Testis (tissue), 3 donors: ENCODE measurements around the gene RHOT1. TPM values are rescaled to one million over a fixed set of nuclear protein-coding genes. Genes with fewer than 3 reads are reported as not detected.

Source experiments
- DNase-seq: peaks from one replicate; pipeline ENCODE4 v3.0.0-alpha.2; 2019
- H3K27ac ChIP-seq, 2 donors: fragments of 200-600 bp; sonication (generic); one replicate each; pipeline ENCODE4 v1.5.1; 2019
- H3K27me3 ChIP-seq: fragments of 200-600 bp; sonication (generic); one replicate; pipeline ENCODE4 v1.5.1; 2019
- H3K36me3 ChIP-seq: fragments of 200-600 bp; sonication (generic); one replicate; pipeline ENCODE4 v1.5.1; 2017; ENCODE audit warnings: low read depth; ENCODE audit errors: missing control alignments
- H3K4me1 ChIP-seq: fragments of 200-600 bp; sonication (generic); one replicate; pipeline ENCODE4 v1.5.1; 2019
- H3K4me3 ChIP-seq, 2 donors: fragments of 200-600 bp; sonication (generic); one replicate each; pipeline ENCODE4 v1.5.1; 2017 to 2019
- H3K9me3 ChIP-seq: fragments of 200-600 bp; sonication (generic); one replicate; pipeline ENCODE4 v1.5.1; 2017
- POLR2A ChIP-seq: fragments of 450-650 bp; IDR thresholded peaks from one replicate; pipeline ENCODE4 v1.6.1; 2017; ENCODE audit warnings: antibody characterized with exemption, mild to moderate bottlenecking, moderate library complexity
- WGBS, 2 donors: methylation state at CpG; one replicate each; pipeline ENCODE4 v1.1.5; 2018; 5-methylcytosine and 5-hydroxymethylcytosine counted together
- intact Hi-C: fragments of 100-400 bp; cut with DNase I; formaldehyde crosslinking; loops from one replicate; pipeline ENCODE4 v1.15.1; 2023; ENCODE audit warnings: low total_unique reads
- polyA plus RNA-seq: library from polyadenylated mRNA; stranded (reverse); fragments of 350-450 nt; fragmentation: Illumina TruSeq; extraction: RNeasy Lipid Tissue Mini Kit (QIAGEN cat#74804); gene quantifications from one replicate; pipeline ENCODE4 v1.2.3, GENCODE V29; 2014; ENCODE audit warnings: low read depth, low replicate concordance; ENCODE audit not compliant: insufficient read depth
- total RNA-seq, 2 donors: library from RNA; depleted of rRNA; stranded (reverse); fragments of >200 nt; gene quantifications; one replicate each; pipeline ENCODE4 v1.2.3, GENCODE V29; 2016
- TF ChIP-seq, protein P1 (sequence below), 3 experiments: fragments of 450-650 bp in 2 of 3; fragments of 200-600 bp in 1 of 3; sonication (generic) in 1 of 3; IDR thresholded peaks; one replicate each; pipeline ENCODE4 v1.5.1; 2016 to 2019; ENCODE audit warnings: antibody characterized with exemption in 3 of 3, mild to moderate bottlenecking in 2 of 3, moderate library complexity in 1 of 3

RHOT1 gene
- total and polyA plus RNA-seq, 3 donors from 2014 or later, result 42.6 to 60.6 (median 51.3) TPM

- Histone ChIP-seq H3K27ac (no peak overlapping the region), H3K4me3 (no peak overlapping the region), H3K36me3 (no peaks in the 10 kb centered on the region), H3K9me3 (no peaks in the 10 kb centered on the region), H3K27me3 (no peaks in the 10 kb centered on the region), H3K4me1 (peaks cover 8% of the 10 kb centered on the region)
- intact Hi-C loops, result loop anchor here (10.0 kb wide), 1 partner anchor 59 kb away; no protein-coding TSS in a partner anchor
- peak; percentile 37 for DNase-seq
- WGBS, 2 donors, result 45 to 46% methylated on average over 9 of the region's 9 CpGs
- no peak for TF ChIP-seq POLR2A
- TF ChIP-seq, protein P1, sequence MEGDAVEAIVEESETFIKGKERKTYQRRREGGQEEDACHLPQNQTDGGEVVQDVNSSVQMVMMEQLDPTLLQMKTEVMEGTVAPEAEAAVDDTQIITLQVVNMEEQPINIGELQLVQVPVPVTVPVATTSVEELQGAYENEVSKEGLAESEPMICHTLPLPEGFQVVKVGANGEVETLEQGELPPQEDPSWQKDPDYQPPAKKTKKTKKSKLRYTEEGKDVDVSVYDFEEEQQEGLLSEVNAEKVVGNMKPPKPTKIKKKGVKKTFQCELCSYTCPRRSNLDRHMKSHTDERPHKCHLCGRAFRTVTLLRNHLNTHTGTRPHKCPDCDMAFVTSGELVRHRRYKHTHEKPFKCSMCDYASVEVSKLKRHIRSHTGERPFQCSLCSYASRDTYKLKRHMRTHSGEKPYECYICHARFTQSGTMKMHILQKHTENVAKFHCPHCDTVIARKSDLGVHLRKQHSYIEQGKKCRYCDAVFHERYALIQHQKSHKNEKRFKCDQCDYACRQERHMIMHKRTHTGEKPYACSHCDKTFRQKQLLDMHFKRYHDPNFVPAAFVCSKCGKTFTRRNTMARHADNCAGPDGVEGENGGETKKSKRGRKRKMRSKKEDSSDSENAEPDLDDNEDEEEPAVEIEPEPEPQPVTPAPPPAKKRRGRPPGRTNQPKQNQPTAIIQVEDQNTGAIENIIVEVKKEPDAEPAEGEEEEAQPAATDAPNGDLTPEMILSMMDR (IDR thresholded peaks at IDR 0.05), result no peak
Measured at GRCh38 chr17:32256012-32256700, 113.9 kb downstream of the RHOT1 start.

GRCh38 chr17:32256701-32257019 lies 114.4 kb downstream of the RHOT1 start:
- no peaks in the 10 kb centered on the region for H3K27me3 ChIP-seq
- peaks cover 12% of the 10 kb centered on the region for H3K4me1 ChIP-seq
- no peaks in the 10 kb centered on the region for H3K9me3 ChIP-seq
- DNase-seq, result no peak
- intact Hi-C loops, result loop anchor here (10.0 kb wide), 1 partner anchor 58 kb away; no protein-coding TSS in a partner anchor
- H3K36me3 ChIP-seq, result no peaks in the 10 kb centered on the region
- H3K27ac ChIP-seq, result no peak overlapping the region
- WGBS, 2 donors, result 64 to 74% methylated on average over 9 of the region's 9 CpGs
- TF ChIP-seq, protein P1 (IDR thresholded peaks at IDR 0.05), result no peak
- TF ChIP-seq POLR2A, result no peak
- no peak overlapping the region for H3K4me3 ChIP-seq

DNA sequence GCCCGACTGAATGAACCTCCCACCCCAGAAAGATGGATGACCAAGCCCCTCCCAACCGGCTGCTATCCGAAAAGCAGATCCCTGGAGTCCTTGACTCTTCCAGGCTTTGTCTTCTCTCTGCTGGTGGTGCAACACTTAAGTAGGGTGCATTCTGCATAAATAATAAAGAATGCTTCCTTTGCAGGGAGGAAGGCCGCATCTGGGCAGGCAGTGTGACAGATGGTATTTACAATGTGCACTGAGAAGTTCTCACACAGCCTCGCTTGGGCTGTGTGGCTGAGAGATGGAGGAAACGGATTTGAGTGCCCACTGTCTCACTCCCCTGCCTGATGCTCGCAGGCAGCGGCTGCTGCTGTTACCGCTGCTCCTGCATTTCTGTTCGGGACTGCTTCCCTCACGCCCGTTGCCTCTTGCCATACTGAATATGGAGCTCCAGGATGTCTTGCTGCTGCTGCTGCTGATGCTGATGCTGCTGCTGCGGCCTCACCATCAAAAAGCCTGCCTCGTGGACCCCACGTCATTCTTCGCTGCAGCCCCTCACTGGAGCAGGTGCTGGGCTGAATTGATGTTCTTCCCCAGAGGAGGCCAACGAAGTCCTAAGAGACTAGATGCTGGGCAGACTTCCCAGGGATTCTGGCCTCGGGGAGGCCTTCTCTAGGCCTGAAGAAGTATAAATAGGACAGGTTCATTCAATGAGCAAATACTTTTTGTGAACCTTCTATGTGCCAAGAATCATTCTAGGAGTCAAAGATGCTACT lies 116.3 kb downstream of the RHOT1 start:
- H3K9me3 ChIP-seq, result no peaks in the 10 kb centered on the region
- no peak overlapping the region for H3K4me3 ChIP-seq
- intact Hi-C loops, result loop anchor here (10.0 kb wide), 1 partner anchor 56 kb away; no protein-coding TSS in a partner anchor
- H3K27me3 ChIP-seq, result no peaks in the 10 kb centered on the region
- 81% methylated on average over 17 to 18 of the region's 18 CpGs for WGBS, 2 donors
- TF ChIP-seq, protein P1 (IDR thresholded peaks at IDR 0.05), result no peak
- no peak for TF ChIP-seq POLR2A
- no peak overlapping the region for H3K27ac ChIP-seq
- H3K4me1 ChIP-seq, result peaks cover 15% of the 10 kb centered on the region
- H3K36me3 ChIP-seq, result no peaks in the 10 kb centered on the region
- DNase-seq, result no peak

DNA sequence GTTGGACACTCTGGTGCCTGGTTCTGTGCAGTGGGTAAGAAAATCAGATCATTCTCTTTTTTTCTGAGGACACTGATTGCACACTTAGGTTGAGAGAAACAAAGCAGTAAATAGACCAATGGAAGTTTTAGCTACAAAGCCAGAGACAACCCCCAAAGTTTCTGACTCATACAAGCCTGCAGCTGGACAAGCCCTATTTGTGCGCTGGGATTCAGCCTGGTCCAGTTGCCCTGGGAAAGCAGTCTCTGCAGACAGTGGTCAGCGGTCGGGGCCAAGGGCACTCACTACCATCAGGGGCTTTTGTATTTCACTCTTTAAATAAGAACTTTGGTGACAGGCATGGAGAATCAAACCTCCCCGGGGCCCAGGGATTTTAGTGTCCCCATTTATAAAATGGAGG lies 117.3 kb downstream of the RHOT1 start:
- Histone ChIP-seq H3K27ac (no peak overlapping the region), H3K4me1 (peaks cover 15% of the 10 kb centered on the region), H3K4me3 (no peak overlapping the region), H3K36me3 (no peaks in the 10 kb centered on the region), H3K9me3 (no peaks in the 10 kb centered on the region), H3K27me3 (no peaks in the 10 kb centered on the region)
- intact Hi-C loops, result loop anchor here (10.0 kb wide), 1 partner anchor 55 kb away; no protein-coding TSS in a partner anchor
- TF ChIP-seq, protein P1 (IDR thresholded peaks at IDR 0.05), result no peak
- no peak for TF ChIP-seq POLR2A
- no peak for DNase-seq
- WGBS, 2 donors, result 82 to 83% methylated on average over 4 of the region's 4 CpGs
